H1 (cell line): ENCODE data around the gene IFT20. TPM values are rescaled to one million over a fixed set of nuclear protein-coding genes. Genes with fewer than 3 reads are reported as not detected.

ENCODE experiments used
- BCL11A ChIP-seq, 2 experiments: IDR thresholded peaks; one replicate each; pipeline ENCODE4 v1.6.1; 2011; ENCODE audit warnings: low read depth in 2 of 2, low read length in 2 of 2, mild to moderate bottlenecking in 2 of 2
- HDAC6 ChIP-seq: IDR thresholded peaks from one replicate; pipeline ENCODE4 v1.7.1; 2012; ENCODE audit warnings: low read depth, mild to moderate bottlenecking, inconsistent platforms, low read length, moderate library complexity
- KDM5A ChIP-seq: fragments of 200-600 bp; IDR thresholded peaks from 2 replicates; pipeline ENCODE4 v1.7.1; 2012; ENCODE audit warnings: mild to moderate bottlenecking, low read length, inconsistent platforms, mixed read lengths
- TEAD4 ChIP-seq: IDR thresholded peaks from 2 replicates; pipeline ENCODE4 v1.6.1; 2012; ENCODE audit warnings: low read depth, low read length, inconsistent platforms, mixed read lengths
- polyA plus RNA-seq, 7 experiments: library from polyadenylated mRNA; depleted of rRNA in 3 of 7; stranded (reverse) in 5 of 7; unstranded in 2 of 7; fragments of >200 nt in 5 of 7; fragments of 200-250 nt in 2 of 7; gene quantifications; 1 replicate in 5 of 7; 2 replicates in 1 of 7; 4 replicates in 1 of 7; pipeline versions ENCODE4 v1.2.1 to v1.2.3, GENCODE V29; 2011 to 2013; ENCODE audit warnings: missing spikeins in 2 of 7, mixed read lengths in 2 of 7
- total RNA-seq: library from RNA; stranded (reverse); fragmentation: NEBNext Ultra II Directional; extraction: Animal tissue kit (Norgen Biotek cat#: 25700); gene quantifications from 2 replicates; pipeline ENCODE4 v1.2.1, GENCODE V29; 2021
- TF ChIP-seq, protein P1 (sequence below): IDR thresholded peaks from 2 replicates; pipeline ENCODE4 v1.6.1; 2012; ENCODE audit warnings: low read length, inconsistent platforms

IFT20 gene
- total and polyA plus RNA-seq, 2 of the 8 experiments (the other 6 are each of a cell fraction or from before 2014, with no cell fraction given), result 9.0 to 21.0 TPM

DNA sequence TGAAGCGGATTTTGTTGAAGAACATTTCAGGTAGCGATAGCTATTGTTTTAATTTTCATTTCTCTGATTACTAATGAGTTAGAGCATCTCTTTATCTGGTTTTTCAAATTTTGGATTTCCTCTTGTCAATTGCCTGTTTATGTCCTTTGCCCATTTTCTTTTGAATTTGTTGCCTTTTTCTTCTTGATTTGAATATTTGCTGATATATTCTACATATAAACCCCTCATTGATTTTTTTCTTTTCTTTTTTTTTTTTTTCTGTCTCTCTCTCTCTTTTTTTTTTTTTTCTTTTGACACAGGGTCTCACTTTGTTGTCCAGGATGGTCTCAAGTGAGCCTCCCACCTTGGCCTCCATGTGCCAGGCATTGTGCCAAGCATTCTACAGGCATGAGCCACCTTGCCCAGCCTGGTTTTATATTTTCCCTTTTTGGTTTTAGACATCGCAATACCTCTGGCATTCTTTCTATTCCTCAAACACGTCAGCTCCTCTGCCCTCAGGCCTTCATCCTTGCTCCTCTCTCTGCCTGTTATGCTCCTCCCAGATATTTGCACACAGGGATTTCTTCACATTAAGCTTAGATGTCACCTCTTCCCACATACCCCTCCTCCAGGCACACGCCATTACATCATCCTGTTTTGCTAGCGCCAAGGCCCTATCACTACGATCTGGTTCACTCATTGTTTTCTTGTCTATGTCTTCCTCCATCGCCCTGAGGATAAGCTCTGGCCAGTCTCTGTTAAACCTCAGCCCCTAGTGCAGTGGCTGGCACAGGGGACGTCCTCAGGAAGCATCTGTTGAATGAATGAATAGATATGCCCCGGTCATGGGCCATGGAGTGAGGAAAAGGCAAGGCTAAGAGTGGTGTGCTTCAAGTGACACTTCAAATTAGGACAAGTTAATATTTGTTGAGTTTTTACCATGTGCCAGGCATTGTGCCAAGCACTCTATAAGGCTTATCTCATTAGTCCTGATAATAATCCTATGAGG lies 44.8 kb upstream of the IFT20 start (continued):
- TF ChIP-seq HDAC6 (no peak), TEAD4 (no peak), KDM5A (no peak), BCL11A (IDR thresholded peaks at IDR 0.05; ENCODE audit: low read depth in 2 of 2, low read length in 2 of 2) (no peak)
- TF ChIP-seq, protein P1, sequence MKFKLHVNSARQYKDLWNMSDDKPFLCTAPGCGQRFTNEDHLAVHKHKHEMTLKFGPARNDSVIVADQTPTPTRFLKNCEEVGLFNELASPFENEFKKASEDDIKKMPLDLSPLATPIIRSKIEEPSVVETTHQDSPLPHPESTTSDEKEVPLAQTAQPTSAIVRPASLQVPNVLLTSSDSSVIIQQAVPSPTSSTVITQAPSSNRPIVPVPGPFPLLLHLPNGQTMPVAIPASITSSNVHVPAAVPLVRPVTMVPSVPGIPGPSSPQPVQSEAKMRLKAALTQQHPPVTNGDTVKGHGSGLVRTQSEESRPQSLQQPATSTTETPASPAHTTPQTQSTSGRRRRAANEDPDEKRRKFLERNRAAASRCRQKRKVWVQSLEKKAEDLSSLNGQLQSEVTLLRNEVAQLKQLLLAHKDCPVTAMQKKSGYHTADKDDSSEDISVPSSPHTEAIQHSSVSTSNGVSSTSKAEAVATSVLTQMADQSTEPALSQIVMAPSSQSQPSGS, result no peak
